ENCODE measurements around the gene AEBP2.
"Not testable (repeated sequence)": the region's sequence is repeated elsewhere in the genome, so short reads cannot be mapped to it uniquely, and the experiment has no call there.

Gene AEBP2

DNA sequence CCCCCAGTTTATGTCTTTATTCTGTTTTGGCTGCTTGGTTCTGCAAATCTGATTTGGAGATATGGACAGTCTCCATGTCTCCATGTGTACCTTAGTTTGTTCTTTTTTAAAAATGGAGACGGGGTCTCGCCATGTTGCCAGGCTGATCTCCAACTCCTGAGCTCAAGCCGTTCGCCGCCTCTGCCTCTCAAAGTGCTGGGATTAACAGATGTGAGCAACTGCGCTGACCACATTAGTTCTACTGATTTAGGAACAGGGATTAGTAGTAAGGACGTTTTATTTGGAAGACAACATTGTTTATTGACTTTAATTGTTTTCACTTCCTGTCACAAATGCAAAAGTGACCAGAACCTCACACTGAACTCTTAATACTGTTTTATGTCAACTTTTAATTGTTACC lies 14.7 kb downstream of the AEBP2 start:
- DNase-seq (ENCODE audit: low read depth in 1 of 2, low spot score in 1 of 2) = no peak

DNA sequence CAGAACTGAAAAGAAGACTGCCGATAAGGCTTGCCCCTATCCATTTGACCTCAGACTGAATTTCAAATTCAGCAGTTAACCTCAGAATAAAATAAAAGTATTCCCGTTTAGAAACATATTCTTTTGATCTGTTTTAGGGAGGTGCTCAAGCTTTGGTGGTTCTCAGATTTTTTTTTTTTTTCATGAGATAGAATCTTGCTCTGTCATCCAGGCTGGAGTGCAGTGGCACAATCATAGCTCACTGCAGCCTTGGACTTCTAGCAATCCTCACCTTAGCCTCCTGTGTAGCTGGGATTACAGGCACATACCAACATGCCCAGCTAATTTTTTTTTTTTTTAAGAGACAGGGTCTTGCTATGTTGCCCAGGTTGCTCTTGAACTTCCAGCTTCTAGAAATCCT lies 15.5 kb downstream of the AEBP2 start:
- no peak for DNase-seq (ENCODE audit: low read depth in 1 of 2, low spot score in 1 of 2)

GRCh38 chr12:19456176-19456575 lies 16.9 kb downstream of the AEBP2 start:
- no peak for DNase-seq (ENCODE audit: low read depth in 1 of 2, low spot score in 1 of 2)

GRCh38 chr12:19457561-19457960 lies 18.3 kb downstream of the AEBP2 start:
- DNase-seq (ENCODE audit: low read depth in 1 of 2, low spot score in 1 of 2) = no peak

DNA sequence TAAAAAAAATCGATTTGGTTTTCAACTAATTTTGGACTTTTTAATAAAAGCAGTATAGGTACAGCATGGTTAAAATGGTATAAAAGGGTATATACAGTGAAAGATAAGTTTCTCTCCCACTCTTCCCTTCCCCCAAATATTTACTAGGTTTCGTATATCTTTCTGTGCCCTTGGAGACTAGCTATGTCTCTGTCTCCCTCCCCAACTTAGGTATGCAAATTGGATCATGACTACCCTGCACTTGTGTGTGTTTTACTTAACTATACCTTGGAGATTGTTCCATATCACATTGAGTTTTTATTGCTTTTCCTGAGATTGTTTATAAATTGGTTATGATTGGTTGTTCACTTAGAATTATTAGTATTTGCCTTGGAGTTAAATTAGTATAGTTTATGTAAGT lies 19.4 kb downstream of the AEBP2 start:
- no peak for DNase-seq (ENCODE audit: low read depth in 1 of 2, low spot score in 1 of 2)

DNA sequence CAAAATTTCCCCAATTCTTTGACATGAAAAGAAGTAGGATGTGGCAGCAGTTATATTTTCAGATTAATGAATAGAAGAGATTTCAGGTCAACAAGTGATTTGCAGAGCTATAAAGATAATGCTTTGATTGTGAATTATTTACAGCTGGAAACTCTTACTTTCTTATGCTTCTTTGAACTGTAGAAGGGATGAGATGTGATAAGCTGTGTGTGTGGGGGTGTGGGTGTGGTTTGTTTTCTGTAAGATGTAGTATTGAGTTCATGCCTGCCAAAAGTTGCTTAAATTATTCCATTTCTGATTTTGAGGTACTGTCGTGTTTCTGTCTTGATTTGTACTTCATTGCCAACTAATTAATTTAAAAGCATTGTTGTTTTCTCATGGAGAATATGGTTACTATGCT lies 22.7 kb downstream of the AEBP2 start:
- DNase-seq (ENCODE audit: low read depth in 1 of 2, low spot score in 1 of 2) = no peak

DNA sequence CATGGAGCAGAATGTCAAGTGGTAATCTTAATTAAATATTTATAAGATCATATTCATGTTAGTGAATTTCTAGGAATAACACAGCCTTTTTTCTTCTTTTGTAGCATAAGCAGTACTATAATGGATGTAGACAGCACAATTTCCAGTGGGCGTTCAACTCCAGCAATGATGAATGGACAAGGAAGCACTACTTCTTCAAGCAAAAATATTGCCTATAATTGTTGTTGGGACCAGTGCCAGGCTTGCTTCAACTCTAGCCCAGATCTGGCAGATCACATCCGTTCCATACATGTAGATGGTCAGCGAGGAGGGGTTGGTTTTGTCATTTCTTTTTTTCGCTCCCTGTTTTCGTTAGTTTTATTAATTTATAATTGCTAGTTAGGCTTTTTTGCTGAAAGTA lies 23.1 kb downstream of the AEBP2 start:
- DNase-seq (ENCODE audit: low read depth in 1 of 2, low spot score in 1 of 2) = no peak

- DNase-seq (ENCODE audit: low read depth in 1 of 2, low spot score in 1 of 2) = no peak
These were observed 24.9 kb downstream of the AEBP2 start for GRCh38 chr12:19464192-19464580.

GRCh38 chr12:19465711-19466110 lies 26.4 kb downstream of the AEBP2 start:
- DNase-seq (ENCODE audit: low read depth in 1 of 2, low spot score in 1 of 2) = no peak

- no peak for DNase-seq (ENCODE audit: low read depth in 1 of 2, low spot score in 1 of 2)
These were observed 34.9 kb downstream of the AEBP2 start for GRCh38 chr12:19474147-19474546.

DNA sequence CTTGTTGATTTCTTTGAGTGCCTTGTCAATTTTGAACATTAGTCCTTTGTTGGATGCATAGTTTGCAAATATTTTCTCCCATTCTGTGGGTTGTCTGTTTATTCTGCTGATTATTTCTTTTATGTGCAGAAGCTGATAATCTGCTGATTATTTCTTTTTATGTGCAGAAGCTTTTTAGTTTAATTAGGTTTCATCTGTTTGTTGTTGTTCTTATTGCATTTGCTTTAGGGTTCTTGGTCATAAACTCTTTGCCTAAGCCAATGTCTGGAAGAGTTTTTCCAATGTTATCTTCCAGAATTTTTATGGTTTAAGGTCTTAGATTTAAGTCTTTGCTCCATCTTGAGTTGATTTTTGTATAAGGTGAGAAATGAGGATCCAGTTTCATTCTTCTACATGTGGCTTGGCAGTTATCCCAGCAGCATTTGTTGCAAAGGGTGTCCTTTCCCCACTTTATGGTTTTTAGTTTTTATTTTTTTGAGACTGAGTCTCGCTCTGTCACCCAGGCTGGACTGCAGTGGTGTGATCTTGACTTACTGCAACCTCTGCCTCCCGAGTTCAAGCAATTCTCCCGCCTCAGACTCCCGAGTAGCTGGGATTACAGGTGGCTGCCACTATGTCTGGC lies 36.7 kb downstream of the AEBP2 start:
- DNase-seq (ENCODE audit: low read depth in 1 of 2, low spot score in 1 of 2) = not testable (repeated sequence)

DNA sequence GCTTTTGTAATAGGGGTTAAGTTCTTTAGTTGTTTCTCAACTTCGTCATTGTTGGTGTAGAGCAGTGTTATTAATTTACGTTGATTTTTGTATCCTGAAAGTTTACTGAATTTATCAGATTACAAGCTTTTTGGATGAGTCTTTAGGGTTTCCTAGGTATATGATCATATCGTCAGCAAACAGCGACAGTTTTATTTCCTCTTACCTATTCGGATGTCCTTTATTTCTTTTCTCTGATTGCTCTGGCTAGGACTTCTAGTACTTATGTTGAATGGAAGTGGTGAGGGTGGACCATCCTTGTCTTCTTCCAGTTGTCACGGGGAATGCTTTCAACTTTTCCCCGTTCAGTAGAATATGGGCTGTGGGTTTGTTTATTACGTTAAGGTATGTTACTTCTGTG lies 37.8 kb downstream of the AEBP2 start:
- DNase-seq (ENCODE audit: low read depth in 1 of 2, low spot score in 1 of 2) = no peak

DNA sequence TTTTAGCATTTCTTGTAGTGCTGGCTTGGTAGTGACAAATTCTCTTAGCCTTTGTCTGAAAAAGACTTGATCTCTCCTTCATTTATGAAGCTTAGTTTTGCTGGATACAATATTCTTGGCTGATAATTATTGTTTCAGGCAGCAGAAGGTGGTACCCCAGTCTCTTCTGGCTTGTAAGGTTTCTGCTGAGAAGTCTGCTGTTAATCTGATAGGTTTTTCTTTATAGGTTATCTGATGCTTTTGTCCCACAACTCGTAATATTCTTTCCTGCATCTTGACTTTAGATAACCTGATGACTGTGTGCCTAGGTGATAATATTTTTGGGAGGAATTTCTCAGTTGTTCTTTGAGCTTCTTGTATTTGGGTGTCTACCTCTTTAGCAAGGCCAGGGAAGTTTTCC lies 41.2 kb downstream of the AEBP2 start:
- no peak for DNase-seq (ENCODE audit: low read depth in 1 of 2, low spot score in 1 of 2)

DNA sequence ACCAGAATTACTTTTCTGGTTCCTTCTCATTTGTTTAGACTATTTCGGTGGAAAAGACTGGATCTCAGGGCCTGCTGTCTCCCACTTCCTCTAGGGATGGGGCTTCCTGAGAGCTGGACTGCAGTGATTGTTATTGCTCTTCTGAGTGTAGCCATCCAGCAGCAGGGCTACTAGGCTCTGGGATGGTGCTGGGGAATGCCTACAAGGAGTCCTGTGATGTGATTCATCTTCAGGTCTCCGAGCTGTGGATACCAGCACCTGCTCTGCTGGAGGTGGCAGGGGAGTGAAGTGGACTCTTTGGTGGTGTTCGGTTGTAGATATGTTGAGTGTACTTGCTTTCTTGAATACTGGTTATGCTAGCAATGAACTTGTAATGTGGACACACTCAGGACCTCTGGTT lies 42.7 kb downstream of the AEBP2 start:
- DNase-seq (ENCODE audit: low read depth in 1 of 2, low spot score in 1 of 2) = no peak

GRCh38 chr12:19482551-19483109 lies 43.3 kb downstream of the AEBP2 start:
- DNase-seq (ENCODE audit: low read depth in 1 of 2, low spot score in 1 of 2) = peak; percentile 13 to 17

GRCh38 chr12:19483727-19484126 lies 44.4 kb downstream of the AEBP2 start:
- DNase-seq (ENCODE audit: low read depth in 1 of 2, low spot score in 1 of 2) = no peak

DNA sequence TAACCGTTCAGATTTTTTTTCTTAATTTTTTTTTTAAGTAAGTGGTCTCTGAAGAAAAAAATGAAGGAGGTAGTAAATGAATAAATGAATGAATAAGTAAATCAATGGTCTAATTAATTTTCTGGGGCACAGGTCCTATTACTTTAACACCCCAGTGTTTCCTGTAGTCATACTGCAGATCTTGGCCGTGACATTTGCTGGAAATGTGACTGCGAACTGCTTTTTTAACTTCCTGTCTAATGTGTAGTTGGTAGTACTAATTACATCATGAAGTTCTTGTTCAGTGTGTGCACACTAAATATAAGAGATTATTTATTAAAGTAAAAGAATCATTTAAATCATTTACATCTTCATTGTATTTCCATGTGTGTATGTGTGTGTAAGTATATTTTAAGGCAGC lies 45.4 kb downstream of the AEBP2 start:
- no peak for DNase-seq (ENCODE audit: low read depth in 1 of 2, low spot score in 1 of 2)

DNA sequence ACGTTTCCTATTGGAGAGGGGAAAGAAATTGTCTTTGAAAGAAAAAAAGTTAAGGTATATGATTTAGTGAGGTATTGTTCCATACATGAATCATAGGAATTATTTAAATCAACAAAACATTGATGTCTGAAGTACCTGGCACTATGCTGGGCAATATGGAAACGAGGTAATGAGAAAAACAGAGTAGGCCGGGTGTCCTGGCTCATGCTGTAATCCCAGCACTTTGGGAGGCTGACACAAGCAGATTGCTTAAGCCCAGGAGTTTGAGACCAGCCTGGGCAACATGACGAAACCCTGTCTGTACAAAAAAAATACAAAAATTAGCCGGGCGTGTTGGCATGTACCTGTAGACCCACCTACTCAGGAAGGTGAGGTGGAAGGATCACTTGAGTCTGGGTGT lies 45.9 kb downstream of the AEBP2 start:
- DNase-seq (ENCODE audit: low read depth in 1 of 2, low spot score in 1 of 2) = no peak

DNA sequence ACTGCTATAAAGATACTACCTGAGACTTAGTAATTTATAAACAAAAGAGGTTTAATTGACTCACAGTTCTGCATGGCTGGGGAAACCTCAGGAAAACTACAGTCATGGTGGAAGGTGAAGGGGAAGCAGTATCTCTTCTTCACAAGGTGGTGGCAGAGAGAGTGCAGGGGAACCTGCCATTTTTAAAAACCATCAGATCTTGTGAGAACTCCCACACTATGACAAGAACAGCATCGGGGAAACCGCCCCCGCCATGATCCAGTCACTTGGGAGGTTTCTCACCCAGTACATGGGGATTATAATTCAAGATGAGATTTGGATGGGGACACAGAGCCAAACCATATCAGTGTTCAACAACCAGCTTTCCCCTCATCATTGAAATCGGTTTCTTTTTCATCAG lies 49.9 kb downstream of the AEBP2 start:
- no peak for DNase-seq (ENCODE audit: low read depth in 1 of 2, low spot score in 1 of 2)

GRCh38 chr12:19490908-19491307 lies 51.6 kb downstream of the AEBP2 start:
- no peak for DNase-seq (ENCODE audit: low read depth in 1 of 2, low spot score in 1 of 2)

DNA sequence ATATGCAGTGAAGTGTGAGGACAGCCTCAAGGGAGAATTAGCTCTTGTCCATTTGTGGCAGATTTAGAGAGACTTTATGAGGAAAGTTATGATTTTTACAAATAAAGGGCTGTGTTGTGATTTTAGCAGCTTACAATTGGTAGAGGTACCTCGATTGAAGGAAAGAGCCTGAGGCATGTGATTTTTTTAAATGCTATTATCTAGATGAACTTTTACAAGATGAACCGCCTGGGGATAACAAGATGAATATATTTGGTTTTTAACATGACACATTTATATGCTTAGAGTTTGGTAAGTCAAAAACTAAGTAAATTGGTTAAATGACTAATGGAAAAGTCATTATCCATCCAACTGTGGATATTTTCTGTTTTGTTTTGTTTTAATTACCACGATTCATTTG lies 52.6 kb downstream of the AEBP2 start:
- DNase-seq (ENCODE audit: low read depth in 1 of 2, low spot score in 1 of 2) = no peak

- no peak for DNase-seq (ENCODE audit: low read depth in 1 of 2, low spot score in 1 of 2)
These were observed 57.1 kb downstream of the AEBP2 start for GRCh38 chr12:19496219-19496878.

DNA sequence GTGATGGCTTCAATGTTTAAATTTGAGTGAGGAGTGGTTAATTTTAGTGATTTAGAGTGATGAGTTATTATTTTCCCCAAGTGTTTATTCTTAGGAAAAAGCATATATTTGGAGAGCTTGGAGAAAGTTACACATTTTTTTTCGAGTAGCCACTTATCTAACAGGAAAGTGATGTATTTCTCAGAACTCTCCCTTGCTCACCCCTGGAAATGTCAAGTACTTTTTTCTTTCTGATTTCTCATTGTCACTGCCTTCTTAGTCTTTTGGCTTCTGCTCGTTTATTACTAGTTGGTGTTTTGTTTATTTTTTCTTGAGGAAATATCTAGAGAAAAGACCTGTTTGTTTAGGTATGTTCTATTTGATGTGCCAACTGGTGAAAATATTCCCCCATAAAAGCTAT lies 58.8 kb downstream of the AEBP2 start:
- no peak for DNase-seq (ENCODE audit: low read depth in 1 of 2, low spot score in 1 of 2)
